HG03457 (cell line): ENCODE data around the gene SLC28A1.
"Not testable (repeated sequence)": the region's sequence is repeated elsewhere in the genome, so short reads cannot be mapped to it uniquely, and the experiment has no call there.

Experiments used
- ATAC-seq: cut with Tn5 transposase; IDR thresholded peaks from one replicate; pipeline ENCODE4 v1.9.1; 2021; ENCODE audit warnings: moderate number of reproducible peaks; ENCODE audit not compliant: unreplicated experiment

The SLC28A1 gene

DNA sequence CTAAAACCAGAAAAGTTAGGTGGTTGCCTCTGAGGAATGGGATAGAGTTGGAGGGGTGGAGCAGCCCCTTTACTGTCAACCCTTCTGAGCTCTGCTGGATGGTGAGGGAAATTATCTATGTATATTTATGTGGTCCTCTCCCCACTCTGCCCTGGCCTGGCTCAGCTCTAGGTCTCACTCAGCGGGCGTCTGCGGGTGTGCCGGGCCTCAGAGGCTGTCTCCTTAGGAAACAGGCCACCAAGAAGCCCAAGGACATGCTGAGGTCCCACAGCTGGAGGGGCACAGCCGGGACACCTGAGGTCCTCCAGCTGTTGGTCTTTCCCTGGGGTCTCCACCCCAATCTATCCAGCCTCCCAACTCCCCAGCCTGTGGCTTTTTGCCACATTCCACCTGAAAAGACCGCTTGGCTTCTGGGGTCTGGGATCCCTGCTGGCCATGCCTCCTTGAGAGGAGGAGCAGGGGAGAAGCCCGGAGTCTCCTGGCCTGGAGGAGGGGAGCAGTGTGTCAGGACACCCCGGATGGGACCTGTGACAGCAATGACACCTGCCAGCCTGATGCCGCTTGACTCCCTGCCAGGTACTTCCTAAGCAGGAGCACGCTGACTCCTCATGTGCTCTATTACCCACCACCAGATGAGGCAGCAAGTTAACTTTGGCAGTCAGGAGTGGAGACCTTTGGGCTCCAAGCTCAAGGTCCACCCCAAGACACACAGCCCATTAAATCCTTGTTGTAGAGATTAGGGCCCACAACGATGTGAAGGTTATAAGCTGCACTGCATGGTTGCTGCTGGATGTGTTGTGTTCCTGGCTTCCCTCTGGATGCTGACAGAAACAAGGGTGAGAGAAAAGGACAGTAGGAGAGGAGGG, at the start of gene SLC28A1:
Gene SLC28A1 (plus strand): TSS at position 747 of the 866 bp plus-strand sequence. CDS start 3,099 bp downstream, outside the sequence.
- no peak for ATAC-seq

GRCh38 chr15:84834969-84835368, 49.5 kb upstream of the SLC28A1 start:
- ATAC-seq, result no peak

GRCh38 chr15:84835661-84836337, 48.7 kb upstream of the SLC28A1 start:
- ATAC-seq, result no peak

DNA sequence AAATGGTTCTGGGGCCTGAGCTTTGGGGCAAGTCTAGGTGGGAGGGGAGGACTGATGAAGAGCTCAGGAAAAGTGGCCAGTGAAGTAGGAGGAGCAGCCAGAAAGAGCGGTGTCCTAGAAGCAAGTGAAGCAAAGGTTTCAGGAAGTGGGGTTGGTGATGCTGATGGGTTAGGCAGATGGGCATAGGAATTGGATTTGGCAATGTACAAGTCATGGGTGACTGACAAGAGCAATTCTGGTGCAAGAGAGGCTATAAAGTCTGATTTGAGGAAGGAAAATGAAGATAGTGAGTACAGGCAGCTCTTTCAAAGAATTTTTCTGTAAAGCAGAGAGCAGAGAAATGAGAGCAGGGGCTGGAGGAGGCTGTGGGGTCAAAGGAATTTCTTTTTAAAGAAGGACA, 47.6 kb upstream of the SLC28A1 start:
- no peak for ATAC-seq

DNA sequence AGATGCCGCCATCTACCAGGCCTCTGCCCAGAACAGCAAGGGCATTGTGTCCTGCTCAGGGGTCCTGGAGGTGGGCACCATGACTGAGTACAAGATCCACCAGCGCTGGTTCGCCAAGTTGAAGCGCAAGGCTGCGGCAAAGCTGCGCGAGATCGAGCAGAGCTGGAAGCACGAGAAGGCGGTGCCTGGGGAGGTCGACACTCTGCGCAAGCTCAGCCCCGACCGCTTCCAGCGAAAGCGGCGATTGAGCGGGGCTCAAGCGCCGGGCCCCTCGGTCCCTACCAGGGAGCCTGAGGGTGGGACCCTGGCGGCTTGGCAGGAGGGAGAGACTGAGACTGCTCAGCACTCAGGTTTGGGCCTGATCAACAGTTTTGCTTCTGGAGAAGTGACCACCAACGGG, 44.7 kb upstream of the SLC28A1 start:
- no peak for ATAC-seq

DNA sequence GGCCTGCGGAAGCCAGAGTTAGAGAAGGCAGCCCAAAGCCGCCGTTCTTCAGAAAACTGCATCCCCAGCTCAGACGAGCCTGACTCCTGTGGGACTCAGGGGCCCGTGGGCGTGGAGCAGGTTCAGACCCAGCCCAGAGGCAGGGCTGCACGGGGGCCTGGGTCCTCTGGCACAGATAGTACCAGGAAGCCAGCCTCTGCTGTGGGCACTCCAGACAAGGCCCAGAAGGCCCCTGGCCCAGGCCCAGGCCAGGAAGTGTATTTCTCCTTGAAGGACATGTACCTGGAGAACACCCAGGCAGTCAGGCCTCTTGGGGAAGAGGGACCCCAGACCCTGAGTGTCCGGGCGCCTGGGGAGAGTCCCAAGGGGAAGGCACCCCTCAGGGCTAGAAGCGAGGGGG, 44.2 kb upstream of the SLC28A1 start:
- no peak for ATAC-seq

DNA sequence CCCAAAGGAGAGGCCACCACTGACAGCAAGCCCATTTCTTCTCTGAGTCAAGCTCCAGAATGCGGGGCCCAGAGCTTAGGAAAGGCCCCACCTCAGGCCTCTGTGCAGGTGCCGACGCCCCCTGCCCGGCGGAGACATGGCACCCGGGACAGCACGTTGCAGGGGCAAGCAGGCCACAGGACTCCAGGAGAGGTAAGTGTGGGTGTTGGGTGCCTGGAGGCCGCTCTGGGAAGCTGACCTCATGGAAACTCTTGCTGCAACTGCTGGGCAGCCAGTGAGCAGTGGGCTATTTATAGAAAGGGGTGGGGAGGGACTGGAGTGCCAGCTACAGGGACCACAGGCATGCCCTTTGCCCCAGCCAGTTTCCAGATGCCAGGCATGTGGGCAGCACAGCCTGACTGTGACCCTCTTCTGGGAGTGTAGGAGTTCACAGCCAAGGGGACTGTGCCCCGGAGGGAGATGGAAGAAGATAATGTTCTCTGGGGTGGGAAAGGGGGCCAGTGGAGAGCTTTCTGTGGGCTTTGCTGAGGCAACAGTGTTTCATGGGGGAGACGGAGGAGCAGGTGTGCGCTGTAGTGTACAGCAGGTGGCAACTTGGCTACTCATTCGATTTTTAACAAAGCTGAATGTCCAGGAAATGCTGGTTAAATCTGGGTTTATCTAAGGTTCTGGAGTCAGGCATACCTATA, 43.6 kb upstream of the SLC28A1 start:
- no peak for ATAC-seq

DNA sequence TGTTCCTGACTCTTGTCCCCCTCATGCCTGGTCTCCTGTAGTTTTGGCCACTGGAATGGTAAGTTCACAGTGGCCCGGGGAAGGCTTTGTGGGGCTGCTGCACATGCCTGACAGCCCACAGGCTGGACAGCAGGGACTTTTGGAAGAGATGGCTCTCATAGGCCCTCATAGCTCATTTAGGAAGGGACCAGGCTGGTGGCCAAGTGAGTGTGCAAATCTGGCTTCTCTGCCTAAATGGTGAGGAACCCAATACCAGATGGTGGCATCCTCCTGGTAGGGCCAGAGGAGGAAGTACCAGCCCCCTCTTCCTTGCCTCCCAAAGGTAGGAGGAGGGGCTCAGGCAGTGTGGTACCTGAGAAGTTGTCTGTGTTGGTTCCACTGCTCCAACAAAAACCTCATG, 41.7 kb upstream of the SLC28A1 start:
- no peak for ATAC-seq

- ATAC-seq, result no peak
Observed at GRCh38 chr15:84844964-84845363, 39.5 kb upstream of the SLC28A1 start.

- not testable (repeated sequence) for ATAC-seq
Observed at GRCh38 chr15:84845631-84846030, 38.8 kb upstream of the SLC28A1 start.

- no peak for ATAC-seq
Observed at GRCh38 chr15:84846269-84846668, 38.2 kb upstream of the SLC28A1 start.

DNA sequence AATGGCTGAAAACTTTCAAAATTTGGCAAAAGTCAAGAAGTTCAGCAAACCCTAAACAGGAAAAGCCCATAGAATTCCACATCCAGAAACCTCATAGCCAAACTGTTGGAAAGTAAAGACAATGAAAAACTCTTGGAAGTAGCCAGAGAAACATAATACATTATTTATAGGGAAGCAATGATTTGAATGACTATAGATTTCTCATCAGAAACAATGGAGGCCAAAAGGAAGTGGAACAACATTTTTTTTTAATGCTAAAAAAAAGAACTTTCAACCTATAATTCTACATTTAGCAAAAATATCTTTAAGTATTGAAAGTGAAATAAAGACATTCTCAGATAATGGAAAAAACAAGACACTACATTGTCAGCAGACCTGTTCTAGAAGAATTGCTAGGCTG, 37.1 kb upstream of the SLC28A1 start:
- ATAC-seq, result no peak

- no peak for ATAC-seq
Observed at GRCh38 chr15:84852212-84852611, 32.2 kb upstream of the SLC28A1 start.

- no peak for ATAC-seq
Observed at GRCh38 chr15:84855136-84855535, 29.3 kb upstream of the SLC28A1 start.

- no peak for ATAC-seq
Observed at GRCh38 chr15:84855765-84856164, 28.7 kb upstream of the SLC28A1 start.

GRCh38 chr15:84856731-84857417, 27.6 kb upstream of the SLC28A1 start:
- ATAC-seq, result no peak

GRCh38 chr15:84857418-84858004, 27.0 kb upstream of the SLC28A1 start:
- ATAC-seq, result no peak

DNA sequence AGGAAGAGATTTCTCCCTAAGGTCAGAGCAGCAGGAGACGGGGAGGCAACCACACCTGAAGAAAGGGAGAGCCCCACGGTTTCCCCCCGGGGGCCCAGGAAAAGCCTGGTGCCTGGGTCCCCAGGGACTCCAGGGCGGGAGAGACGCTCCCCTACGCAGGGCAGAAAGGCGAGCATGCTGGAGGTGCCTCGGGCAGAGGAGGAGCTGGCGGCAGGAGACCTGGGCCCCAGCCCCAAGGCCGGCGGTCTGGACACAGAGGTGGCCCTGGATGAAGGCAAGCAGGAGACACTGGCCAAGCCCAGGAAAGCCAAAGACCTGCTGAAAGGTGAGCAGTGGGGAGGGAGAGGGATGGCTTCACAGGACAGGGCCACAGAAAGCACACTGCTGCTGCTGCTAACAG, 26.2 kb upstream of the SLC28A1 start:
- ATAC-seq, result no peak

- no peak for ATAC-seq
Observed at GRCh38 chr15:84859144-84859543, 25.3 kb upstream of the SLC28A1 start.

- ATAC-seq, result no peak
Observed at GRCh38 chr15:84859651-84860050, 24.8 kb upstream of the SLC28A1 start.

- ATAC-seq, result no peak
Observed at GRCh38 chr15:84861781-84862180, 22.7 kb upstream of the SLC28A1 start.
